GM18517 (cell line): ENCODE data around the gene ISG15.
"Not testable (repeated sequence)": the region's sequence is repeated elsewhere in the genome, so short reads cannot be mapped to it uniquely, and the experiment has no call there.

Source experiments
- ATAC-seq: cut with Tn5 transposase; IDR thresholded peaks from one replicate; pipeline ENCODE4 v1.9.1; 2021; ENCODE audit warnings: mild to moderate bottlenecking, moderate library complexity; ENCODE audit not compliant: unreplicated experiment

The ISG15 gene

DNA sequence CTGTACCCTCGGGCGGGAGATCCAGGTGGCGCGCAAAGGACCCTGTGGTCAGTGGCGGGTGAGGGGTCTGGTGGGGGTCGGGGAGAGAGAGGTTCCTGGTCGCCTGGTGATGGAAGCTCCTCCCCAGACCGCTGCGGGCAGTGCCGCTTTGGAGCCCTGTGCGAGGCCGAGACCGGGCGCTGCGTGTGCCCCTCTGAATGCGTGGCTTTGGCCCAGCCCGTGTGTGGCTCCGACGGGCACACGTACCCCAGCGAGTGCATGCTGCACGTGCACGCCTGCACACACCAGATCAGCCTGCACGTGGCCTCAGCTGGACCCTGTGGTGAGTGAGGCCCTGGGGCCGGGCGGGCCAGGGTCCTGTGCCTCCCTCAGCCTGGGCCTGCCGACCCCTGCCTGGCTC, 30.1 kb downstream of the ISG15 start:
- no peak for ATAC-seq

DNA sequence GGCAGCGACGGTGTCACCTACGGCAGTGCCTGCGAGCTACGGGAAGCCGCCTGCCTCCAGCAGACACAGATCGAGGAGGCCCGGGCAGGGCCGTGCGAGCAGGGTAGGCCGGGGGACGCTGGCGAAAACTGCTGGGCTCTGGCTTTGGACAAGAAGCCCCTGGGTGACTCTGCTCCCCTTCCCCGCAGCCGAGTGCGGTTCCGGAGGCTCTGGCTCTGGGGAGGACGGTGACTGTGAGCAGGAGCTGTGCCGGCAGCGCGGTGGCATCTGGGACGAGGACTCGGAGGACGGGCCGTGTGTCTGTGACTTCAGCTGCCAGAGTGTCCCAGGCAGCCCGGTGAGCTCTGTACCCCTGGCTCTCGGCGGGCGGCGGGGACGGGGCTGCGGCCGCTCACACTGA, 30.6 kb downstream of the ISG15 start:
- ATAC-seq: no peak

DNA sequence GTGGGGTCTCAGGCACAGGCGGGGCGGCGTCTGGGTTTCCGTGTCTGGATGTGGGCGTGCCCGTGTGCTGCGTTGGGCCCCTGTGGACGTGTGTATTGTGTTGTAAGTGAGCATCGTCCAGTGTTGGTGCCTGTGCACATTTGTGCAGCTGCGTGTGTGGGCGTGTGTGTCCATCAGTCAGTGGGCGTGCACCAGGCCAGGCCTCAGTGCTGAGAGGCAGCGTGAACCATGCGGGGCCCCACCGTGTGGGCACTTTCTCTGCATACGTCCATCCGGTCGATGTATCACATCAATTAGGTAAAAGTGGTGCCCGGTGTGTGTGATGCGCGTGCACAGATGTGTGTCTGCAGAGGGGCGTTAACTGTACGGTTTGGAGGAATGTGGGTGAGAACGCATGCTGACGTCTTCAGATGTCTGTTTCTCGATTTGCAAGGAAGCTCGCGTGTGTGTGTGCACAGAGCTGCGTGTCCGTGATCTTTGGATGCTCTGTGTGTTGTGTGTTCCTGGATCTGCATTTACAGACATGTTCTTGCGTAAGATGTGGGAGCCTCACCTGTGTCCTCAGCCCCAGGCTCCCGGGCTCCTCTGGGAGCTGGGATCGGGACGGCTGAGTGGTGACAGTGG, 31.3 kb downstream of the ISG15 start:
- ATAC-seq: no peak

DNA sequence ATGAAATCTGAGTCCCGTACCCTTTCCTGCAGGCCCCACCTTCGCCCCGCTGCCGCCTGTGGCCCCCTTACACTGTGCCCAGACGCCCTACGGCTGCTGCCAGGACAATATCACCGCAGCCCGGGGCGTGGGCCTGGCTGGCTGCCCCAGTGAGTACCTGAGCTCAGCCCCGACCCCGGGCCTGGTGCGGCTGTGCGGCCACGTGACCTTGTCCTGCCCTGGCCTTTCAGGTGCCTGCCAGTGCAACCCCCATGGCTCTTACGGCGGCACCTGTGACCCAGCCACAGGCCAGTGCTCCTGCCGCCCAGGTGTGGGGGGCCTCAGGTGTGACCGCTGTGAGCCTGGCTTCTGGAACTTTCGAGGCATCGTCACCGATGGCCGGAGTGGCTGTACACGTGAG, 31.8 kb downstream of the ISG15 start:
- no peak for ATAC-seq

DNA sequence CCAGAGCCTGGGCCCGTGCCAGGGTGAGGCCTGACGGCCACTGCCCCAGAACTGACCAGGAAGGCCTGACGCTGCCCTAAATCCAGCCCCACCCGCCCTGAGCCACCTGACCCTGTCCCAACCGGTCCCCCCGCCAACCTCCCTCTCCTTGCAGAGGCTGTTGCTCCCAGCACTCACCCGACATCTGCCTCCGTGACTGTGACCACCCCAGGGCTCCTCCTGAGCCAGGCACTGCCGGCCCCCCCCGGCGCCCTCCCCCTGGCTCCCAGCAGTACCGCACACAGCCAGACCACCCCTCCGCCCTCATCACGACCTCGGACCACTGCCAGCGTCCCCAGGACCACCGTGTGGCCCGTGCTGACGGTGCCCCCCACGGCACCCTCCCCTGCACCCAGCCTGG, 32.9 kb downstream of the ISG15 start:
- ATAC-seq: no peak

GRCh38 chr1:1046767-1047166, 33.5 kb downstream of the ISG15 start:
- no peak for ATAC-seq

DNA sequence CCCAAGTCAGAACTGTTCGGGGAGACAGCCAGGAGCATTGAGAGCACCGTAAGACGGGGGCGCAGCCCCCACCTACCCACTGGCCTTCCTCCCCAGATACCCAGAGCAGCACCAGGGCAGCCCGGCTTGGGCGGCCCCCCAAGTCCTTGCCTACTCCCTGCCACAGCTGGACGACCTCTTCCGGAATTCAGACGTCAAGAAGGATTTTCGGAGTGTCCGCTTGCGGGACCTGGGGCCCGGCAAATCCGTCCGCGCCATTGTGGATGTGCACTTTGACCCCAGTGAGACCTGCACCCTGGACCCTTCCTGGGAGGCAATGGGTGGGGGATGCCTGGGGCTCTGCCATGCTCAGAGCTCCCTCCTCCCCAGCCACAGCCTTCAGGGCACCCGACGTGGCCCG, 34.1 kb downstream of the ISG15 start:
- ATAC-seq: no peak

DNA sequence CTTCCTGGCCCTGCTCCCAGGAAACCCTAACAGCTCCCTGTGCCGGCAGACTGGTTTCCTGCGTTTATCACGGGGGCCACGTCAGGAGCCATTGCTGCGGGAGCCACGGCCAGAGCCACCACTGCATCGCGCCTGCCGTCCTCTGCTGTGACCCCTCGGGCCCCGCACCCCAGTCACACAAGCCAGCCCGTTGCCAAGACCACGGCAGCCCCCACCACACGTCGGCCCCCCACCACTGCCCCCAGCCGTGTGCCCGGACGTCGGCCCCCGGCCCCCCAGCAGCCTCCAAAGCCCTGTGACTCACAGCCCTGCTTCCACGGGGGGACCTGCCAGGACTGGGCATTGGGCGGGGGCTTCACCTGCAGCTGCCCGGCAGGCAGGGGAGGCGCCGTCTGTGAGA, 34.7 kb downstream of the ISG15 start:
- ATAC-seq: no peak

DNA sequence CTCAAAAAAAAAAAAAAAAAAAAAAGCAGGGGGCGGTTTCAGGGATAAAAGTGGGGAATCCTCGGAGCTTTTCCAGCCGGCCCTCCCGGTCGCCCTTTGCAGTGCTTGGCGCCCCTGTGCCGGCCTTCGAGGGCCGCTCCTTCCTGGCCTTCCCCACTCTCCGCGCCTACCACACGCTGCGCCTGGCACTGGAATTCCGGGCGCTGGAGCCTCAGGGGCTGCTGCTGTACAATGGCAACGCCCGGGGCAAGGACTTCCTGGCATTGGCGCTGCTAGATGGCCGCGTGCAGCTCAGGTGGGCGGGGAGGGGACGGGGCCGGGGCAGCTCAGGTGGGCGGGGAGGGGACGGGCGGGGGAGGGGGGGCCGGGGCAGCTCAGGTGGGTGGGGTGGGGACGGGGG, 35.5 kb downstream of the ISG15 start:
- no peak for ATAC-seq

GRCh38 chr1:1049318-1050165, 36.2 kb downstream of the ISG15 start:
- no peak for ATAC-seq

DNA sequence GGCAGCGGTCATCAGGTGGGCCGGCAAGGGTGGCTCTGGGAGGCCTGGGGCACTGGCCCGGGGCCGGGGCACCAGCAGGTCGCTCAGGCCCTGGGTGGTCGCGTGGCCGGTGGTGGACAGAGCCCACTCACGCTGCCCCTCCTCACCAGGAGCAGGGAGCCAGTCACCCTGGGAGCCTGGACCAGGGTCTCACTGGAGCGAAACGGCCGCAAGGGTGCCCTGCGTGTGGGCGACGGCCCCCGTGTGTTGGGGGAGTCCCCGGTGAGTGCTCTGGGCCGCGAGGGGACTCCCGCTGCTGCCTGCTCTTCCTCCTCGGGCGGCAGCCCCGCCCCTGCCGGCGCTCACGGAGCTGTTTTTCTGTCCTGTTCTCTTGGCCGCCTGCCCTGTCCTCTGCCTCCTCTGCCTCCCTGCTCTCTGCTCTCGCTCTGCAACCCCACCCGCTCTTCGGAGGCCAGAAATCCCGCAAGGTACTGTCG, 37.3 kb downstream of the ISG15 start:
- ATAC-seq: no peak

GRCh38 chr1:1051127-1051810, 38.0 kb downstream of the ISG15 start:
- no peak for ATAC-seq

DNA sequence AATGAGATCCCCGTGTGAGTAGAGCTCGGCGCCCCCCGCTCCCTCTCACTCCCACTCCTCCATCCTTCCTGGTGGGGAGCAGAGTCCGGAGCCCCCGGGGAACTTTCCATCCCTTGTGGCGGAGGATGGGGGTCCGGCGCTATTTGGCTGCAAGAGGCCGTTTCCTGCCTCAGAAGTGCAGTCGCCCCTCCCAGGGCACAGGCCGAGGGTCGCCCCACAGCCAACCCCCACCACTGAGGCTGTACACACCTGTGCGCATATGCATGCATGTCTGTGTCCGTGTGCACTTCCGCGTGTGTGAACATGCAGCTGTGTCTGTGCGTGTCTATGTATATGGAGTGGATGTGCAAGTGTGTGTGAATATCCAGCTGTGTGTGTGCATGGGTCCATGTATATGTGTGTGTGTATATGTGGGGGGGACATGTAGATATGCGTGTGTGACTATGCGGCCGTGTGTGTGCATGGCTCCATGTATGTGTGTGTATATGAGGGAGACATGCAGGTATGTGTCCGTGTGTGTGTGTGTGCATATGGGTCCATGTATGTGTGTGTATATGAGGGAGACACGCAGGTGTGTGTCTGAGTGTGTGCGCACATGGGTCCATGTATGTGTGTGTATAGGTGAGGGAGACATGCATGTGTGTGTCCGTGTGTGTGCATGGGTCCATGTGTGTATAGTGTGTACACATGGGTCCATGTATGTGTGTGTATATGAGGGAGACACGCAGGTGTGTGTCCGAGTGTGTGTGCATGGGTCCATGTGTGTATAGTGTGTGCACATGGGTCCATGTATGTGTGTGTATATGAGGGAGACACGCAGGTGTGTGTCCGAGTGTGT, 38.9 kb downstream of the ISG15 start:
- ATAC-seq: no peak

- no peak for ATAC-seq
Measured at GRCh38 chr1:1053022-1053421, 39.7 kb downstream of the ISG15 start.

- no peak for ATAC-seq
Measured at GRCh38 chr1:1053682-1054081, 40.4 kb downstream of the ISG15 start.

DNA sequence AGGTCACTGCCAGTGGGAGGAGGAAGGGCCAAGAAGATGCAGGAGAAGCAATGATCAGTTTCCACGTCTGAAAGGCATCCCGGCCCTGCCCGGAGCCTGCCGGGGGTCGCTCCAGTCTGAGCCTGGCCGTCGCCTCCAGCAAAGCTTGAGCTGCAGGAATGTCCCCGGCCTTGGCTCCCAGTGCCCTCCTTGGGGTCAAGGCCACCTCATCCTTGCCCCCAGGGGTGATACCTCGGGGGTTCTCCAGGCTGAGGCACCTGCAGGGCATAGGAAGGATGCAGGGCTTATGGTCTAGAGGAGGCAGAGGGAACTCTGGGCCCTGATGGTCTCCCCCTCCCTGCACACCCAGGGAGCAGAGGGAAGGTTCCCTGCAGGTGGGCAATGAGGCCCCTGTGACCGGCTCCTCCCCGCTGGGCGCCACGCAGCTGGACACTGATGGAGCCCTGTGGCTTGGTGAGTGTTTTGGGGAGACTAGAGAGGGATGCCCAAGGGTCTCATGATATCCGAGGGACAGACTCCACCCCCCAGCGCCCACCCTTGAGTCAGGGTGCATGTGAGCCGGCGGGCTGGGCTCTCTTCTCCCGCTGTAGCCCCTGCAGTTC, 40.9 kb downstream of the ISG15 start:
- ATAC-seq: no peak

DNA sequence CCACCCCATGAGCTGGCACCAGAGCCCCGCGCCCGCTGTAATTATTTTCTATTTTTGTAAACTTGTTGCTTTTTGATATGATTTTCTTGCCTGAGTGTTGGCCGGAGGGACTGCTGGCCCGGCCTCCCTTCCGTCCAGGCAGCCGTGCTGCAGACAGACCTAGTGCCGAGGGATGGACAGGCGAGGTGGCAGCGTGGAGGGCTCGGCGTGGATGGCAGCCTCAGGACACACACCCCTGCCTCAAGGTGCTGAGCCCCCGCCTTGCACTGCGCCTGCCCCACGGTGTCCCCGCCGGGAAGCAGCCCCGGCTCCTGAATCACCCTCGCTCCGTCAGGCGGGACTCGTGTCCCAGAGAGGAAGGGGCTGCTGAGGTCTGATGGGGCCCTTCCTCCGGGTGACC, 41.7 kb downstream of the ISG15 start:
- ATAC-seq: no peak

DNA sequence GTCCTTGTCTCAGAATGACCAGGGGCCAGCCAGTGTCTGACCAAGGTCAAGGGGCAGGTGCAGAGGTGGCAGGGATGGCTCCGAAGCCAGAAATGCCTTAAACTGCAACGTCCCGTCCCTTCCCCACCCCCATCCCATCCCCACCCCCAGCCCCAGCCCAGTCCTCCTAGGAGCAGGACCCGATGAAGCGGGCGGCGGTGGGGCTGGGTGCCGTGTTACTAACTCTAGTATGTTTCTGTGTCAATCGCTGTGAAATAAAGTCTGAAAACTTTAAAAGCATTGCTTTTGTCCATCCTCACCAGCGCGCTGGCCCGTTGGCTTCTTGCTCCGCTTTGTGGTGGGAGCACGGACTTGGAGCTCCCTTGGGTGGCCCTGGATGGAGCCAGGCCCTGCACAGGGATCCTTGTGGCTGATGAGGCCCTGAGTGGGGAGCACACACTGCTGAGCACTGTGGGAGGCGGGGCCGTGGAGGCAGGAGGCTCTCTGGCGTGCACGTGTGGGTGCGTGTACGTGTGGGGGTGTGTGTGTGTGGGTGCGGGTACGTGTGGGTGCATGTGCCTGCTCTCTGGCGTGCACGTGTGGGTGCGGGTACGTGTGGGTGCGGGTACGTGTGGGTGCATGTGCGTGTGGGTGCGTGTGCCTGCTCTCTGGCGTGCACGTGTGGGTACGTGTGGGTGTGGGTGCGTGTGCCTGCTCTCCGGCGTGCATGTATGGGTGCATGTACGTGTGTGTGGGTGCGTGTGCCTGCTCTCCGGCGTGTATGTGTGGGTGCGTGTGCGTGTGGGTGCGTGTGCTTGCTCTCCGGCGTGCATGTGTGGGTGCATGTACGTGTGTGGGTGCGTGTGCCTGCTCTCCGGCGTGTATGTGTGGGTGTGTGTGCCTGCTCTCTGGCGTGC, 42.8 kb downstream of the ISG15 start:
- ATAC-seq: no peak

DNA sequence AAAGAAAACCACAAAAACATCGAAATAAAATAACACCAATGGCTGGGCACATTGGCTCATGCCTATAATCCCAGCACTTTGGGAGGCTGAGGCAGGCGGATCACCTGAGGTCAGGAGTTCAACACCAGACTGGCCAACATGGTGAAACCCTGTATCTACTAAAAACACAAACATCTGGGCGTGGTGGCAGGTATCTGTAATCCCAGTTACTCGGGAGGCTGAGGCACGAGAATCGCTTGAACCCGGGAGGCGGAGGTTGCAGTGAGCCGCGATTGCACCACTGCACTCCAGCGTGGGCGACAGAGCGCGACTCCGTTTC, 44.4 kb downstream of the ISG15 start:
- ATAC-seq: not testable (repeated sequence)
